ENCODE measurements around the gene DTNA. TPM values are rescaled to one million over a fixed set of nuclear protein-coding genes. Genes with fewer than 3 reads are reported as not detected.

DTNA gene
- total and polyA plus RNA-seq, 5 donors from 2014 or later: not detected

GRCh38 chr18:34872066-34872465, 162.0 kb downstream of the DTNA start:
- H3K4me3 Mint-ChIP-seq: no peak overlapping the region
- no peak for ATAC-seq (ENCODE audit: low read depth in 2 of 2)
- no peaks in the 10 kb centered on the region for H3K27me3 ChIP-seq (ENCODE audit: control insufficient read depth, insufficient read depth, low read length)
- H3K27ac Mint-ChIP-seq: peak overlapping the region in 1 of 3 donors; percentile 5
- no peaks in the 10 kb centered on the region for H3K36me3 Mint-ChIP-seq
- DNase-seq: no peak
- no peak overlapping the region for H3K4me3 ChIP-seq (ENCODE audit: low read depth, low read length)
- H3K27ac ChIP-seq (ENCODE audit: insufficient read depth, low read length, poor library complexity, severe bottlenecking): no peak overlapping the region
- peaks cover 0 to 2% (median 0%) of the 10 kb centered on the region in 4 donors for H3K4me1 Mint-ChIP-seq
- H3K36me3 ChIP-seq (ENCODE audit: control insufficient read depth, insufficient read depth, low read length): no peaks in the 10 kb centered on the region
- no peaks in the 10 kb centered on the region for H3K27me3 Mint-ChIP-seq
- no peaks in the 10 kb centered on the region for H3K9me3 ChIP-seq (ENCODE audit: control insufficient read depth in 2 of 2, low read length in 2 of 2)
- no peaks in the 10 kb centered on the region for H3K9me3 Mint-ChIP-seq
- no peaks in the 10 kb centered on the region for H3K4me1 ChIP-seq (ENCODE audit: control insufficient read depth, insufficient read depth, low read length, poor library complexity, severe bottlenecking)

DNA sequence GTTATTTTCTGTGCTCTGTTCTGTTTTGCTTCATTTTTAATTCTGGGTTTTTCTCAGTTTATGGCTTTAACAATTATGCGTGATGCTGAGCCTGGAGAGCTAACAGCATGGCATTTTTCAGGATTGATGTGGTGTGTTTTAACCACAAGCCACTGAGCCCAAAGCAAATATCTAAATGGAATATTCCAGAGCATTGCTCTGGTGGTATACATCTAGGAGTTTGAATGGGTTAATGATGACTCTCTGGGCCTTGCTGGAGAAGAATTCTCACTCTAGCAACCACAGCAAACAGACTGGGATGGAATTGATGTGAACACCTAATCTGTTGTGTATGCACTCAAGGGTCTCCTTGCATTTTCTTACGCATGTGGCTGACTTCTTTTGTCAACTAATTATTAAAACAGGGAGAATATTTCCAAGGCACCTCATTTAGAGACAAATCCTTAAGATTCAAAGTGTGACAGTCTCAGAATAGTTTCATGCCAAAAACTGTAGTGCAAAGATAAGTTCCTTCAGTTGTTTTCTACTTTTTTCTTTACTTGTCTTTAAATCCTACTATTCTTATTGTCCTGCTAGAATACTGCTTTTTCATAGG, 164.0 kb downstream of the DTNA start:
- no peak overlapping the region for H3K27ac ChIP-seq (ENCODE audit: insufficient read depth, low read length, poor library complexity, severe bottlenecking)
- no peaks in the 10 kb centered on the region for H3K9me3 ChIP-seq (ENCODE audit: control insufficient read depth in 2 of 2, low read length in 2 of 2)
- DNase-seq (no peak), ATAC-seq (ENCODE audit: low read depth in 2 of 2) (no peak)
- H3K4me1 ChIP-seq (ENCODE audit: control insufficient read depth, insufficient read depth, low read length, poor library complexity, severe bottlenecking): no peaks in the 10 kb centered on the region
- no peaks in the 10 kb centered on the region for H3K27me3 ChIP-seq (ENCODE audit: control insufficient read depth, insufficient read depth, low read length)
- Mint-ChIP-seq H3K27ac (no peak overlapping the region), H3K4me1 (peaks cover 0 to 2% (median 0%) of the 10 kb centered on the region in 4 donors), H3K36me3 (no peaks in the 10 kb centered on the region), H3K9me3 (no peaks in the 10 kb centered on the region), H3K27me3 (peaks cover 5% of the 10 kb centered on the region), H3K4me3 (no peak overlapping the region)
- H3K36me3 ChIP-seq (ENCODE audit: control insufficient read depth, insufficient read depth, low read length): no peaks in the 10 kb centered on the region
- no peak overlapping the region for H3K4me3 ChIP-seq (ENCODE audit: low read depth, low read length)

DNA sequence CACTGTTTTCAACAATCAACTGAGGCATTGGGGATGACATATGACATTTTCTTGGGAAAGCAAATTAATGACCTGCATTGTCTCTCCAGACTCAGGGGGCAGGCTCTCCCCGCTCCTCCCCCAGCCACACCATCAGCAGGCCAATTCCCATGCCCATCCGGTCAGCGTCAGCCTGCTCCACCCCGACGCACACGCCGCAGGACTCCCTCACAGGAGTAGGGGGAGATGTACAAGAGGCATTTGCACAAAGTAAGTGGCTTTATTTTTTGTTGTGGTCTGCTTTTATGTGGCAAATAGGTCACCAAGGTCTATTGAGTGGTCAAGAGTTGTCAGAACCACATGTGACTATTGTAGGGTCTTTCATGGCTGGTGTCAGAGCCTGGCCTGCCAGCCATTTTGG, 165.1 kb downstream of the DTNA start:
- Histone ChIP-seq H3K27me3 (ENCODE audit: control insufficient read depth, insufficient read depth, low read length) (no peaks in the 10 kb centered on the region), H3K36me3 (ENCODE audit: control insufficient read depth, insufficient read depth, low read length) (no peaks in the 10 kb centered on the region), H3K4me3 (ENCODE audit: low read depth, low read length) (no peak overlapping the region), H3K4me1 (ENCODE audit: control insufficient read depth, insufficient read depth, low read length, poor library complexity, severe bottlenecking) (no peaks in the 10 kb centered on the region), H3K27ac (ENCODE audit: insufficient read depth, low read length, poor library complexity, severe bottlenecking) (no peak overlapping the region), H3K9me3 (ENCODE audit: control insufficient read depth in 2 of 2, low read length in 2 of 2) (no peaks in the 10 kb centered on the region)
- peaks cover 5% of the 10 kb centered on the region for H3K27me3 Mint-ChIP-seq
- no peak overlapping the region for H3K4me3 Mint-ChIP-seq
- no peak overlapping the region for H3K27ac Mint-ChIP-seq
- no peak for ATAC-seq (ENCODE audit: low read depth in 2 of 2)
- peaks cover 0 to 2% (median 0%) of the 10 kb centered on the region in 4 donors for H3K4me1 Mint-ChIP-seq
- DNase-seq: no peak
- no peaks in the 10 kb centered on the region for H3K36me3 Mint-ChIP-seq
- H3K9me3 Mint-ChIP-seq: no peaks in the 10 kb centered on the region

- ATAC-seq (ENCODE audit: low read depth in 2 of 2) (no peak), DNase-seq (no peak)
- H3K36me3 Mint-ChIP-seq: no peaks in the 10 kb centered on the region
Measured at GRCh38 chr18:34880403-34880802, 170.3 kb downstream of the DTNA start.

GRCh38 chr18:34880882-34881834, 171.1 kb downstream of the DTNA start:
- Histone ChIP-seq H3K27me3 (ENCODE audit: control insufficient read depth, insufficient read depth, low read length) (no peaks in the 10 kb centered on the region), H3K9me3 (ENCODE audit: control insufficient read depth in 2 of 2, low read length in 2 of 2) (no peaks in the 10 kb centered on the region), H3K4me1 (ENCODE audit: control insufficient read depth, insufficient read depth, low read length, poor library complexity, severe bottlenecking) (no peaks in the 10 kb centered on the region), H3K4me3 (ENCODE audit: low read depth, low read length) (no peak overlapping the region), H3K27ac (ENCODE audit: insufficient read depth, low read length, poor library complexity, severe bottlenecking) (no peak overlapping the region), H3K36me3 (ENCODE audit: control insufficient read depth, insufficient read depth, low read length) (no peaks in the 10 kb centered on the region)
- Mint-ChIP-seq H3K36me3 (no peaks in the 10 kb centered on the region), H3K4me3 (no peak overlapping the region), H3K27me3 (peaks cover 10% of the 10 kb centered on the region), H3K4me1 (no peaks in the 10 kb centered on the region), H3K27ac (no peak overlapping the region), H3K9me3 (no peaks in the 10 kb centered on the region)
- ATAC-seq (ENCODE audit: low read depth in 2 of 2) (no peak), DNase-seq (no peak)

More at GRCh38 chr18:34880403-34880802, 170.3 kb downstream of the DTNA start:
- no peak overlapping the region for H3K27ac ChIP-seq (ENCODE audit: insufficient read depth, low read length, poor library complexity, severe bottlenecking)
- H3K27me3 Mint-ChIP-seq: peaks cover 10% of the 10 kb centered on the region
- no peaks in the 10 kb centered on the region for H3K36me3 ChIP-seq (ENCODE audit: control insufficient read depth, insufficient read depth, low read length)
- H3K4me1 Mint-ChIP-seq: peaks cover 0 to under 1% (median 0%) of the 10 kb centered on the region in 4 donors
- H3K27ac Mint-ChIP-seq: no peak overlapping the region
- no peaks in the 10 kb centered on the region for H3K4me1 ChIP-seq (ENCODE audit: control insufficient read depth, insufficient read depth, low read length, poor library complexity, severe bottlenecking)
- no peak overlapping the region for H3K4me3 Mint-ChIP-seq
- H3K9me3 ChIP-seq (ENCODE audit: control insufficient read depth in 2 of 2, low read length in 2 of 2): no peaks in the 10 kb centered on the region
- no peak overlapping the region for H3K4me3 ChIP-seq (ENCODE audit: low read depth, low read length)
- no peaks in the 10 kb centered on the region for H3K9me3 Mint-ChIP-seq
- no peaks in the 10 kb centered on the region for H3K27me3 ChIP-seq (ENCODE audit: control insufficient read depth, insufficient read depth, low read length)

DNA sequence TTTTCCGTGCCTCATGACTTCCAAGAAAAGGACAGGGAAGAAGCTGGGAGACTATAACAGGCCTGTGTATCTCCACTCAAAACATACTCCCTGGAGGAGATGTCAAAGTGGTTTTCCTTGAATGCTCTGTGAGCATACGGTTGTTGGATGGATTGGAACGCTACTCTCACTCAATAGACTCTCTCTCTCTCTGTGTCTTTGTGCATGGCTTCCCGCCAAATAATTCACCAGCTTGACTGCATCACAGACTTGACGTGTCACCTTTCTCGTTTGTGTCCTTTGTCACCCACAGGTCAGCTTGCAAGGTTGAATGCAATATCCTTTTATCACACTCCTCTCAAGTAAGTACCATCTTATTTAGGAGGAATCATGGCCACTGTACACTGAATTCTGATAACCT, 174.3 kb downstream of the DTNA start:
- Mint-ChIP-seq H3K4me1 (no peaks in the 10 kb centered on the region), H3K27ac (no peak overlapping the region), H3K36me3 (no peaks in the 10 kb centered on the region), H3K4me3 (no peak overlapping the region), H3K9me3 (no peaks in the 10 kb centered on the region), H3K27me3 (peaks cover 9% of the 10 kb centered on the region)
- DNase-seq (no peak), ATAC-seq (ENCODE audit: low read depth in 2 of 2) (no peak)
- Histone ChIP-seq H3K4me1 (ENCODE audit: control insufficient read depth, insufficient read depth, low read length, poor library complexity, severe bottlenecking) (no peaks in the 10 kb centered on the region), H3K9me3 (ENCODE audit: control insufficient read depth in 2 of 2, low read length in 2 of 2) (no peaks in the 10 kb centered on the region), H3K4me3 (ENCODE audit: low read depth, low read length) (no peak overlapping the region), H3K36me3 (ENCODE audit: control insufficient read depth, insufficient read depth, low read length) (no peaks in the 10 kb centered on the region), H3K27ac (ENCODE audit: insufficient read depth, low read length, poor library complexity, severe bottlenecking) (no peak overlapping the region), H3K27me3 (ENCODE audit: control insufficient read depth, insufficient read depth, low read length) (no peaks in the 10 kb centered on the region)

- H3K27me3 ChIP-seq (ENCODE audit: control insufficient read depth, insufficient read depth, low read length): no peaks in the 10 kb centered on the region
Measured at GRCh38 chr18:34886177-34886576, 176.1 kb downstream of the DTNA start.

More at GRCh38 chr18:34886177-34886576, 176.1 kb downstream of the DTNA start:
- ATAC-seq (ENCODE audit: low read depth in 2 of 2) (no peak), DNase-seq (no peak)
- no peaks in the 10 kb centered on the region for H3K4me1 Mint-ChIP-seq
- no peak overlapping the region for H3K4me3 ChIP-seq (ENCODE audit: low read depth, low read length)
- H3K4me3 Mint-ChIP-seq: no peak overlapping the region
- no peak overlapping the region for H3K27ac Mint-ChIP-seq
- H3K36me3 Mint-ChIP-seq: no peaks in the 10 kb centered on the region
- no peaks in the 10 kb centered on the region for H3K36me3 ChIP-seq (ENCODE audit: control insufficient read depth, insufficient read depth, low read length)
- no peaks in the 10 kb centered on the region for H3K4me1 ChIP-seq (ENCODE audit: control insufficient read depth, insufficient read depth, low read length, poor library complexity, severe bottlenecking)
- no peak overlapping the region for H3K27ac ChIP-seq (ENCODE audit: insufficient read depth, low read length, poor library complexity, severe bottlenecking)
- H3K9me3 Mint-ChIP-seq: no peaks in the 10 kb centered on the region
- H3K27me3 Mint-ChIP-seq: peaks cover 9% of the 10 kb centered on the region
- no peaks in the 10 kb centered on the region for H3K9me3 ChIP-seq (ENCODE audit: control insufficient read depth in 2 of 2, low read length in 2 of 2)
